ENCODE measurements around the gene ZNF420. TPM values are rescaled to one million over a fixed set of nuclear protein-coding genes. Genes with fewer than 3 reads are reported as not detected.

The ZNF420 gene
- total and polyA plus RNA-seq, 2 of the 13 experiments (the other 11 are each of a cell fraction or from before 2014, with no cell fraction given), result 1.4 to 6.6 TPM

- TF ChIP-seq, protein P1, sequence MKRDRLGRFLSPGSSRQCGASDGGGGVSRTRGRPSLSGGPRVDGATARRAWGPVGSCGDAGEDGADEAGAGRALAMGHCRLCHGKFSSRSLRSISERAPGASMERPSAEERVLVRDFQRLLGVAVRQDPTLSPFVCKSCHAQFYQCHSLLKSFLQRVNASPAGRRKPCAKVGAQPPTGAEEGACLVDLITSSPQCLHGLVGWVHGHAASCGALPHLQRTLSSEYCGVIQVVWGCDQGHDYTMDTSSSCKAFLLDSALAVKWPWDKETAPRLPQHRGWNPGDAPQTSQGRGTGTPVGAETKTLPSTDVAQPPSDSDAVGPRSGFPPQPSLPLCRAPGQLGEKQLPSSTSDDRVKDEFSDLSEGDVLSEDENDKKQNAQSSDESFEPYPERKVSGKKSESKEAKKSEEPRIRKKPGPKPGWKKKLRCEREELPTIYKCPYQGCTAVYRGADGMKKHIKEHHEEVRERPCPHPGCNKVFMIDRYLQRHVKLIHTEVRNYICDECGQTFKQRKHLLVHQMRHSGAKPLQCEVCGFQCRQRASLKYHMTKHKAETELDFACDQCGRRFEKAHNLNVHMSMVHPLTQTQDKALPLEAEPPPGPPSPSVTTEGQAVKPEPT (CRISPR knock-in tag; IDR thresholded peaks at IDR 0.05; ENCODE audit: low read depth), result 0 out of 2 replicates have a peak, but pooled peaks have one; percentile 40
- TF ChIP-seq ISL2 (CRISPR knock-in tag; IDR thresholded peaks at IDR 0.05), result peak; percentile 79
- no peak for TF ChIP-seq BCLAF1 (IDR thresholded peaks at IDR 0.05)
- peak; percentile 94 for TF ChIP-seq ZNF574 (CRISPR knock-in tag; IDR thresholded peaks at IDR 0.05)
- TF ChIP-seq ZNF296 (CRISPR knock-in tag; conservative IDR thresholded peaks at IDR 0.05), result 0 out of 2 replicates have a peak, but pooled peaks have one; percentile 44
- TF ChIP-seq MLLT10 (CRISPR knock-in tag; IDR thresholded peaks at IDR 0.05), result no peak
- no peak for TF ChIP-seq FOXP1 (IDR thresholded peaks at IDR 0.05)
- no peak for TF ChIP-seq FOXP1 (CRISPR knock-in tag; IDR thresholded peaks at IDR 0.05)
- peak; percentile 10 for TF ChIP-seq PTBP1 (IDR thresholded peaks at IDR 0.05; ENCODE audit: low read depth, low read length, poor library complexity, severe bottlenecking)
- TF ChIP-seq BRF2 (CRISPR knock-in tag; IDR thresholded peaks at IDR 0.05), result peak; percentile 87
- TF ChIP-seq ZNF441 (CRISPR knock-in tag; IDR thresholded peaks at IDR 0.05; ENCODE audit: borderline replicate concordance), result peak; percentile 70; the same call in 1 of the 2 replicates
- 0 out of 2 replicates have a peak, but pooled peaks have one; percentile 38 for TF ChIP-seq ZNF34 (CRISPR knock-in tag; IDR thresholded peaks at IDR 0.05; ENCODE audit: borderline replicate concordance)
- TF ChIP-seq, protein P2, sequence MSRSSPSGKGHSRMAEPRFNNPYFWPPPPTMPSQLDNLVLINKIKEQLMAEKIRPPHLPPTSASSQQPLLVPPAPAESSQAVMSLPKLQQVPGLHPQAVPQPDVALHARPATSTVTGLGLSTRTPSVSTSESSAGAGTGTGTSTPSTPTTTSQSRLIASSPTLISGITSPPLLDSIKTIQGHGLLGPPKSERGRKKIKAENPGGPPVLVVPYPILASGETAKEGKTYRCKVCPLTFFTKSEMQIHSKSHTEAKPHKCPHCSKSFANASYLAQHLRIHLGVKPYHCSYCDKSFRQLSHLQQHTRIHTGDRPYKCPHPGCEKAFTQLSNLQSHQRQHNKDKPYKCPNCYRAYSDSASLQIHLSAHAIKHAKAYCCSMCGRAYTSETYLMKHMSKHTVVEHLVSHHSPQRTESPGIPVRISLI (CRISPR knock-in tag; IDR thresholded peaks at IDR 0.05; ENCODE audit: borderline replicate concordance), result peak; percentile 47; the same call in 1 of the 2 replicates
- peak; percentile 19 to 45; a peak in 2 of 4 replicates for TF ChIP-seq HMGXB4 (CRISPR knock-in tag; IDR thresholded peaks at IDR 0.05; ENCODE audit: borderline replicate concordance in 1 of 2, low read depth in 1 of 2)
- peak; percentile 79 for TF ChIP-seq ZNF670 (CRISPR knock-in tag; IDR thresholded peaks at IDR 0.05; ENCODE audit: borderline replicate concordance)
Measured at GRCh38 chr19:37077934-37078716, at the start of gene ZNF420 (continued).

Data from HepG2 (cell line).